Mesenteric fat pad (tissue), 1 donor: Measurements from ENCODE around the gene NKPD1. TPM values are rescaled to one million over a fixed set of nuclear protein-coding genes. Genes with fewer than 3 reads are reported as not detected.

Experiments
- DNase-seq: peaks from one replicate; pipeline ENCODE4 v3.0.0-alpha.2; 2020; ENCODE audit warnings: low spot score
- total RNA-seq: library from RNA; stranded (reverse); fragmentation: NEBNext Ultra II Directional; extraction: Animal tissue kit (Norgen Biotek cat#: 25700); gene quantifications from one replicate; pipeline ENCODE4 v1.2.1, GENCODE V29; 2021
- donor health status: DM: yes; HTN: yes; CAD: no.

NKPD1 gene
- total RNA-seq, 1 donor from 2014 or later: not detected

GRCh38 chr19:45141203-45141900, 19.4 kb downstream of the NKPD1 start:
- no peak for DNase-seq

DNA sequence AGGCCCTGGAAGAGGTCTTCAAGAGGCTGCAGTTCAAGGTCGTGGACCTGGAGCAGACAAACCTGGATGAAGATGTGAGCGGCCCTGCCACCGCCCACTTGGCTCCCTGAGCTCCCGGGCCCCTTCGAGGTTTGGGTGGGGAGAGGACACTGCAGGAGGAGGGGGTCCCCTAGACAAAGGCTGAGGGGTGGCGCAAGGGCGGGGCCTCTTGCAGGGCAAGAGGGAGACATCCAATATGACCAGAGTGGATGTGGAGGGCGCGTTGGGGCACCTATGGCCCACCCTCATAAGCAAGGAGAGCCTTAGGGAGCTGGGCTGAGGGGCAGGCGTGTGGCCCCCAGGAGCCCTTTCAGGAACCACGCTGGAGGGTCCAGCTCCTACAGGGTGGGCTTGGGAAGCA, 20.2 kb downstream of the NKPD1 start:
- DNase-seq: no peak

- no peak for DNase-seq
Observed at GRCh38 chr19:45140144-45140503, 20.7 kb downstream of the NKPD1 start.

DNA sequence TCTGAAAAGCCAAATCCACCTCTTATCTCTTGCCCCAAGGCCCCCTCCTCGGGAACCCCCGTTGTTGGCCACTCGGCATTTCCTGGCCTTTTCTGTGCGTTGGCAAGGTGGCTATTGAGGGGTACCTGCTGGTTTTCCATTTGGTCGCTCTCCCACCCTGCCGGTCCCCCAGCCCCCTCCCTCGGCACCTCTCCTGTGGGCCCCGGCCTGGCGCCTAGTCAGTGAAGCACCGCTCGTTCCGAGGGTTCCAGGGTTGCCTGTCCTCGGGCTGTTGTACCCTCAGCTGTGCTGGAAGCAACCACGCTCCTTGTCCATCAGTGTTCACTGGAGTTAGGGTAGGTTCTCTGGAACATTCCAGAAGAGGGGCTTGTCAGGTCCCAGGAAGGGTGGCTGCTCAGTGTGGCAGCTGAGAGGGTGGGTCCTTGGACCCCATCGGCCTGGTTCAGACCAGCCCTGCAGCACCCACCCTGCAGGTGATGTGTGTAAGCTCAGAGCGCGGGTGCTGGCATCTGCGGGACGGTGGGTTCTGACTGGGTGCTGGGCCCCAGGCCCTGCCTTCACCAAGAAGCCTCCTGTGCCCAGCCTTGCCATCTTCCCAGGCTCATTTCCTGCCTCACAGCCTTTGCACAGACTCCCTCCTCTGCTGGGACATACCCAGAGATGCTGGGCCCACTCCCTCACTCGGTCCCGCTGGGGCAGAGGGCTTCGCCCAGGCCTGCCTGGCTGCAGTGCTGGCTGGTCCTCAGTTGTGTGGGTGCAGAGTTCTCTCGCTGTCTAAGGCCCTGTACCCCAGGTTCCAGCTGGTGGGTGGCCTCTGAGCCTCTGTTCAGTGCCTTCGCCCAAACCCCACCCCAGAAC, 21.3 kb downstream of the NKPD1 start:
- no peak for DNase-seq

DNA sequence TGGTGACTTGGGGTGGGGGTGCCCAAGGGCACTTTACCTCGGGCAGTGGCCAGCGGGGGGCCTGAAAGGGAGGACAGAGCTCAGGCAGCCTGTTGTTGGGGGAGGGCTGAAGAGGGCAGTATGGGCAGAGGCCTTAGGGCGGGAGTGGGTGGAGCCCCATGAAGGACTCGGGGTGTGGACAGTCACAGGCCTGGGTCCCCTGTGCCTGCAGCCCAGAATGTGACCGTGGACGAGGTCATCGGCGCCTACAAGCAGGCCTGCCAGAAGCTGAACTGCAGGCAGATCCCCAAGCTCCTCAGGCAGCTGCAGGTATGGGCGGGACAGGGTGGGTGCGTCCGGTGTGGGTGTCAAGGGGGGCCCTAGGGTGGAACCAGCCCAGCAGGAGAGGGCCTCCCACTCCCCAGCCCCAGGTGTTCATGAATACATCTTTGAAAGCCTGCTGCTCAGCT, 22.5 kb downstream of the NKPD1 start:
- no peak for DNase-seq

DNA sequence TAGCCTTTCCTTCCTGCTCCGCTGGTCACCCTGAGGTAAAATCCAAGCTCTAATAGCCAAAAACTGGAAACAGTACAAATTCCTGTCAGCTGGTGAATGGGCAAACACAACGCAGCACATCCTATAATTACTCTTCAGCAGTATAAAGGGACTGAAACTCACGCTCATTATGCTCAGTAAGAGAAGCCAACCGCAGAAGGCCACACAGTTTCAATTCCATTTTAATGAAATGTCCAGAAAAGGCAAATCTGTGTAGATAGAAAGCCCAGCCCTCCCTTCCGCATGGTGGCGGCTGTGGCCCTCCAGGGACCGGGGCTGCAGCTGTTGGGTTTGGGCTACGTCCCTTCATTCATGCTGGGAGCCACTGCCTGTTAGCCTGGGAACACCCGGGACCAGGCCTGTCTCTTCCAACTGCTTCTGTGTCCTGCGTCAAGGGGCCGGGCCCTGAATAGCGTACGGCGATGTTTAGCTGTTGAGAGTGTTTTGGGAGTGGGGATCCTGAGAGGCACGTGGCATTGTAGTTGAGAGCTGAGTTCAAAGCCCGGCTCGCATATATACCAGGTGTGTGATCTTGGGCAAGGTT, 23.5 kb downstream of the NKPD1 start:
- no peak for DNase-seq

DNA sequence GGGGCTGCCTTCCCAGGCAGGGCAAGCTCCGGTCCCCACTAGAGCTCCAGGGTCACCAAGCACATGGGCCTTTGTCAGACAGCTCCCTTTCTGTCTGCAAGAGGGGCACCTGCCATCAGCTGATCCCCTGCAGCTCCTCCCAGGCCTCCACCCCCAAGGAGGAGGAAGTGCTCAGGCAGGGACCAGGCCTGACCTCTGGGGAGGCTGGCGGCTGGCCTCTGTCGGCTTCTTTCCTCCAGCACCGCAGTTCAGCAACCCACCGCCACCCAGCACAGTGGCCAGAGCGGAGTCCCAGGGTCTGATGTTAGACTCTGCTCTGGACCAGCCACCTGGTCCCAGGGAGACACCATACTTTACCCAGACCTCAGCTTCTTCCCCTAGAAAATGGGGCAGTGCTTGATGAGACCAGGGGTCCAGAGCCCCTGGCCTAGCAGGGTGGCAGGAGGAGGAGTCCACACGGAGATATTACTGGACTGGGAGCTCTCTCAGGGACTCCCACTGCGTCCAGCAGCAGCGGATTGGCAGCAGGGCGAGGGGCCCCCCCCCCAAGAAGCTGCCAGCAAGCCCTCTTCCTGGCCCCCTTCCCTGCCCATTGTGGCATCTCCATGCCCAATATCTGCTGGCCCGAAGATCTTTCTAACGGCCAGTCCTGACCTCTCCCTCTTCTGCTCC, 24.1 kb downstream of the NKPD1 start:
- no peak for DNase-seq

- DNase-seq: no peak
Observed at GRCh38 chr19:45135176-45135885, 25.5 kb downstream of the NKPD1 start.

- no peak for DNase-seq
Observed at GRCh38 chr19:45133661-45134060, 27.1 kb downstream of the NKPD1 start.

GRCh38 chr19:45130888-45131615, 29.7 kb downstream of the NKPD1 start:
- no peak for DNase-seq

- DNase-seq: no peak
Observed at GRCh38 chr19:45130236-45130635, 30.5 kb downstream of the NKPD1 start.

DNA sequence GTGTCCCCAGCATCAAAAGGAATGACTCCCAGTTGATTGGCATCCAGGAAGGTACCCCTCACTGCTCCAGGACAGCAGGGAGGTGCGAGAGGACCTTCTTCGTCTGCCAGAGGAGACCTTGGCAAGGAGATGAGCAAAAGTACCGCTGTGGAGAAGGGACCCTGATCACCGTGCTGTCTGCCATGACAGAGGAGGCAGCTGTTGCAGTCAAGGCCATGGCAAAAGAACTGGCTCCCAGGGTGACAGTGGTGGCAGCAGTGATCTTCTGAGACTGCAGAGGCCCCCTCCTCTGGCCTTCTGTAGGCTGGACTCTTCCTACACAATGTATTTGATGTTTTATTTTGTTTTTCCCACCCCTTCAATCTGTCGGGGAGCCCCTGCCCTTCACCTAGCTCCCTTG, 32.0 kb downstream of the NKPD1 start:
- DNase-seq: no peak

DNA sequence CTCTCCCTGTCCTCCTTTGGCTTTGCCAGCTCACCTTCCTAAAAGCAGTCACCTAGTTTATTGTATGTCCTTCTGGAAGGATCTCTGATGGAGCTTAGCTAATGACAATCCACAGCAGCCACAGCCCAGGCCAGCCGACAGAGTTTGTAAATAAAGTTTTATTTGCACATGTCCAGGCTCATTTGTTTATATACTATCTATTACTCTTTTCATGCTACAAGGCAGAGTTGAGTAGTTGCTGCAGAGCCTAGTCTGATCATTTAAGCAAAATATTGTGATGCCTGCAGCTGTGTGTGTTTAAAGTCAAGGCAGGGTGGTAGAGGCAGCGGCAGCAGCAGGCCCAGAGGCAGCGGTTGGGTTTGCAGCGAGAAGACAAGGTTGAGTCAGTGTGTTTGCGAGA, 32.6 kb downstream of the NKPD1 start:
- DNase-seq: no peak

GRCh38 chr19:45126654-45127053, 34.1 kb downstream of the NKPD1 start:
- DNase-seq: no peak

GRCh38 chr19:45125975-45126493, 34.7 kb downstream of the NKPD1 start:
- no peak for DNase-seq

GRCh38 chr19:45125360-45125759, 35.4 kb downstream of the NKPD1 start:
- no peak for DNase-seq

GRCh38 chr19:45124021-45124420, 36.8 kb downstream of the NKPD1 start:
- DNase-seq: no peak

GRCh38 chr19:45123440-45123850, 37.3 kb downstream of the NKPD1 start:
- DNase-seq: no peak

DNA sequence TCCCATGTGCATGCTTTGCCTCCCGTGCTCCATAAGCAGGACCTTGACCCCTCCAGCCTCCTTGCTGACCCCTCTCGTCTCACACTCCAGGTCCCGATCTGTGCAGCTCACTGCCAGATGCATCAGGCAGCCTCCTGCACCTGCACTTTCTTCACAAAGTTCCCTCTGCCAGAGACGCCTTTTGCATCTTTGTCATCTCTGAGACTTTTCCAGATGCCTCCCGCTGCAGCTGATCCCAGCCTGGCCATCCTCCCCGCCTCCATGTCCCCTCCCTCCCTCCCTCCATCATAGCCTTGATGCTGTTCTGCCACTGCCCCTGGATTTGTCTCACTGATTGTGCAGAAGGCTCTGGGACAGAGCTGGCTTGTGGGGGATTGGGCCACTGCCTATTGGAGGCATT, 38.0 kb downstream of the NKPD1 start:
- no peak for DNase-seq

DNA sequence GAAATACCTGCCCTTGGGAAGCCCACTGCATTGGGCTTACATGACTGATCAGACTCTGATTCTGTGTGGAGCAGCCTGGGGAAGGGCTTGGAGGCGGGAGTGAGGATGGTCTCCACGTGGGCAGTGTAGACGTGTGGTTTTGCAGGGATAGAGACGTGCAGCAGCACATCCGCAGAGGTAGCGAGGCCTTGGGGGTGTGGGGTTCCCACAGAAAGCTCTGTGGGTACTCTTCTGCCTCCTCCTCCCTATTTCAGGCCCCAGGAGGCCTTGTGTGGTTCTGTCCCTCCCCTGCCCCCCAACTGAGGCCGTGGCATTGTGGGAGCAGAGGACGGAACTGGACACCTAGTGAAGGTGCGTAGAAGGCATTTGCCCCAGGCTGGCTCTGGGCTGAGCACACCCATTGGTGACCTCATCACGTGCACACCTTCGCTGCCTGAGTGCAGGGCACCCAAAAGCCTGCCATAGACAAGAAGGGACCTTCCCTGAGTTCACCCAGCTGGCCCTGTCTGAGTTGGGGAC, 38.9 kb downstream of the NKPD1 start:
- DNase-seq: no peak
